Thyroid gland (tissue), 4 donors: ENCODE measurements around the gene BICDL1. TPM values are rescaled to one million over a fixed set of nuclear protein-coding genes. Genes with fewer than 3 reads are reported as not detected.

Experiments
- DNase-seq, 2 donors: peaks; one replicate each; pipeline ENCODE4 v3.0.0-alpha.2; 2019
- H3K27ac ChIP-seq, 3 donors: fragments of 200-600 bp; sonication (generic); 1 replicate in 2 of 3; 2 replicates in 1 of 3; pipeline ENCODE4 v1.5.1; 2016 to 2019; ENCODE audit warnings: mild to moderate bottlenecking in 1 of 3, moderate library complexity in 1 of 3
- H3K27me3 ChIP-seq: fragments of 200-600 bp; sonication (generic); one replicate; pipeline ENCODE4 v1.5.1; 2019
- H3K36me3 ChIP-seq, 2 donors: fragments of 200-600 bp; sonication (generic); one replicate each; pipeline ENCODE4 v1.5.1; 2016 to 2019
- H3K4me1 ChIP-seq, 2 donors: fragments of 200-600 bp; sonication (generic); one replicate each; pipeline ENCODE4 v1.5.1; 2017 to 2019
- H3K4me3 ChIP-seq, 3 donors: fragments of 200-600 bp; sonication (generic); replicated peaks in 1 of 3; 1 replicate in 2 of 3; 2 replicates in 1 of 3; pipeline ENCODE4 v1.5.1; 2016; ENCODE audit warnings: mild to moderate bottlenecking in 1 of 3
- H3K9me3 ChIP-seq: fragments of 200-600 bp; sonication (generic); one replicate; pipeline ENCODE4 v1.5.1; 2017
- CTCF ChIP-seq, 6 experiments: fragments of 200-600 bp in 3 of 6; fragments of 450-650 bp in 3 of 6; sonication (generic) in 3 of 6; IDR thresholded peaks; one replicate each; pipeline ENCODE4 v1.5.1; 2016 to 2019; ENCODE audit warnings: antibody characterized with exemption in 6 of 6, mild to moderate bottlenecking in 2 of 6, inconsistent platforms in 1 of 6, moderate library complexity in 1 of 6
- POLR2A ChIP-seq, 2 donors: fragments of 450-650 bp; IDR thresholded peaks; one replicate each; pipeline ENCODE4 v1.6.1; 2017; ENCODE audit warnings: antibody characterized with exemption in 2 of 2, mild to moderate bottlenecking in 2 of 2, moderate library complexity in 1 of 2
- WGBS, 2 donors: methylation state at CpG; one replicate each; pipeline ENCODE4 v1.1.5; 2017; 5-methylcytosine and 5-hydroxymethylcytosine counted together
- intact Hi-C: fragments of 100-400 bp; cut with DNase I; formaldehyde crosslinking; loops from one replicate; pipeline ENCODE4 v1.15.1; 2023
- small RNA-seq: library from RNA; depleted of rRNA; stranded (forward); fragments of <200 nt; gene quantifications from one replicate; pipeline ENCODE3, GENCODE V24; 2016
- total RNA-seq, 4 donors: library from RNA; depleted of rRNA; stranded (reverse); fragments of >200 nt; gene quantifications; one replicate each; pipeline ENCODE4 v1.2.3, GENCODE V29; 2016

Gene BICDL1
- total RNA-seq, 4 donors from 2014 or later: 10.5 to 81.8 (median 48.1) TPM

GRCh38 chr12:120139958-120140357 lies 150.9 kb downstream of the BICDL1 start:
- Histone ChIP-seq H3K4me1 (no peaks in the 10 kb centered on the region), H3K4me3 (no peak overlapping the region), H3K27me3 (no peaks in the 10 kb centered on the region), H3K27ac (no peak overlapping the region), H3K36me3 (peaks cover 86 to 95% of the 10 kb centered on the region in 2 donors), H3K9me3 (no peaks in the 10 kb centered on the region)
- no peak for DNase-seq
- TF ChIP-seq POLR2A (IDR thresholded peaks at IDR 0.05) (no peak), CTCF (IDR thresholded peaks at IDR 0.05) (no peak)
- intact Hi-C loops: no loop called here
- WGBS, 2 donors: 78% methylated on average over 5 of the region's 5 CpGs

- peaks cover 87 to 96% of the 10 kb centered on the region in 2 donors for H3K36me3 ChIP-seq
- DNase-seq: no peak
- H3K4me3 ChIP-seq: no peak overlapping the region
- H3K9me3 ChIP-seq: no peaks in the 10 kb centered on the region
- H3K27ac ChIP-seq: no peak overlapping the region
- TF ChIP-seq POLR2A (IDR thresholded peaks at IDR 0.05) (no peak), CTCF (IDR thresholded peaks at IDR 0.05) (no peak)
- 90 to 98% methylated on average over 5 to 9 of the region's 9 CpGs for whole genome bisulfite sequencing, 2 donors
- intact Hi-C loops: no loop called here
- no peaks in the 10 kb centered on the region for H3K4me1 ChIP-seq
- no peaks in the 10 kb centered on the region for H3K27me3 ChIP-seq
Observed at GRCh38 chr12:120140603-120141002, 151.6 kb downstream of the BICDL1 start.

- no peak for TF ChIP-seq POLR2A (IDR thresholded peaks at IDR 0.05)
- TF ChIP-seq CTCF (IDR thresholded peaks at IDR 0.05): no peak
- H3K9me3 ChIP-seq: no peaks in the 10 kb centered on the region
- no peaks in the 10 kb centered on the region for H3K27me3 ChIP-seq
- H3K4me1 ChIP-seq: no peaks in the 10 kb centered on the region
- H3K27ac ChIP-seq: no peak overlapping the region
- DNase-seq: no peak
- peaks cover 87 to 90% of the 10 kb centered on the region in 2 donors for H3K36me3 ChIP-seq
- intact Hi-C loops: no loop called here
- WGBS, 2 donors: 83 to 90% methylated on average over 6 of the region's 6 CpGs
- no peak overlapping the region for H3K4me3 ChIP-seq
Observed at GRCh38 chr12:120141336-120141735, 152.3 kb downstream of the BICDL1 start.

- Histone ChIP-seq H3K9me3 (no peaks in the 10 kb centered on the region), H3K27ac (no peak overlapping the region), H3K27me3 (no peaks in the 10 kb centered on the region), H3K36me3 (peaks cover 87 to 90% of the 10 kb centered on the region in 2 donors), H3K4me1 (no peaks in the 10 kb centered on the region), H3K4me3 (no peak overlapping the region)
- intact Hi-C loops: no loop called here
- DNase-seq: no peak
- WGBS, 2 donors: 96 to 97% methylated on average over 13 to 14 of the region's 14 CpGs
- TF ChIP-seq CTCF (IDR thresholded peaks at IDR 0.05) (no peak), POLR2A (IDR thresholded peaks at IDR 0.05) (no peak)
Observed at GRCh38 chr12:120142231-120142877, 153.3 kb downstream of the BICDL1 start.

Small RNA genes within 50 kb of the gene (small RNA-seq; reads per million reads assigned to genes)
- gene AC004812.1: not detected

Other genes with a start within 250 kb of the BICDL1 start
- gene CIT, start 111.9 kb upstream of the BICDL1 start, total RNA-seq: 1 to 10 TPM; 1.8 to 9.1 (median 6.4) TPM
- gene RAB35, start 127.5 kb downstream of the BICDL1 start, total RNA-seq: 10 to 100 TPM; 14.9 to 19.9 (median 17.4) TPM
- gene GCN1, start 205.5 kb downstream of the BICDL1 start, total RNA-seq: 100 to 1,000 TPM in 1 of 4 donors, 10 to 100 TPM in 3; 44.6 to 111 (median 73.6) TPM
- gene RPLP0, start 211.9 kb downstream of the BICDL1 start, total RNA-seq: 1,000 to 10,000 TPM; 1,176 to 3,070 (median 2,431) TPM